ENCODE measurements around the gene MLXIP. TPM values are rescaled to one million over a fixed set of nuclear protein-coding genes. Genes with fewer than 3 reads are reported as not detected.
"Not testable (repeated sequence)": the region's sequence is repeated elsewhere in the genome, so short reads cannot be mapped to it uniquely, and the experiment has no call there.

MLXIP gene
- total and polyA plus RNA-seq, 4 donors: 29.1 to 58.8 (median 38.8) TPM

DNA sequence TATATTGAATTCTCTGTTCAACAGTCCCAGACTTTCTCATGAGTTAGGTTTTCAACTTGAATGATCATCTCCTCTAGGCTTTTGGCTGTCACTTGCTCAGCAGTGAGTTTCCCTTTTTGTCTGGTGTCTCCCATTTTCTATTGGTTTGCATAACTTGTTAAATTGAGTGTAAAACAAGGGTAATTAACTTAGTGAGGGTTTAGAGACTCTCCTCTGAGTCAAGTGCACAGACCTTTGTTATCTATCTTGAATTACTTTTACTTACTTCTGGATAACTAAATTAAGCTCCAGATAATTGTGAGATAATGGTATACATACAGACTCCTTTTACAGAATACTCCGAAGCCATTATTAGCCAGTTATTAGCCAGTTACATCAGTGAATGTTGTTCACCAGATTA lies 22.0 kb downstream of the MLXIP start:
- 98% methylated on average over 1 of the region's 1 CpG for WGBS, 2 donors
- TF ChIP-seq, protein P1, sequence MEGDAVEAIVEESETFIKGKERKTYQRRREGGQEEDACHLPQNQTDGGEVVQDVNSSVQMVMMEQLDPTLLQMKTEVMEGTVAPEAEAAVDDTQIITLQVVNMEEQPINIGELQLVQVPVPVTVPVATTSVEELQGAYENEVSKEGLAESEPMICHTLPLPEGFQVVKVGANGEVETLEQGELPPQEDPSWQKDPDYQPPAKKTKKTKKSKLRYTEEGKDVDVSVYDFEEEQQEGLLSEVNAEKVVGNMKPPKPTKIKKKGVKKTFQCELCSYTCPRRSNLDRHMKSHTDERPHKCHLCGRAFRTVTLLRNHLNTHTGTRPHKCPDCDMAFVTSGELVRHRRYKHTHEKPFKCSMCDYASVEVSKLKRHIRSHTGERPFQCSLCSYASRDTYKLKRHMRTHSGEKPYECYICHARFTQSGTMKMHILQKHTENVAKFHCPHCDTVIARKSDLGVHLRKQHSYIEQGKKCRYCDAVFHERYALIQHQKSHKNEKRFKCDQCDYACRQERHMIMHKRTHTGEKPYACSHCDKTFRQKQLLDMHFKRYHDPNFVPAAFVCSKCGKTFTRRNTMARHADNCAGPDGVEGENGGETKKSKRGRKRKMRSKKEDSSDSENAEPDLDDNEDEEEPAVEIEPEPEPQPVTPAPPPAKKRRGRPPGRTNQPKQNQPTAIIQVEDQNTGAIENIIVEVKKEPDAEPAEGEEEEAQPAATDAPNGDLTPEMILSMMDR (IDR thresholded peaks at IDR 0.05; ENCODE audit: control extremely low read depth, extremely low read depth): no peak
- Histone ChIP-seq H3K36me3 (ENCODE audit: control insufficient read depth in 4 of 4, insufficient read depth in 4 of 4, low read length in 4 of 4) (peaks cover 0 to 3% (median 0%) of the 10 kb centered on the region in 4 donors), H3K4me3 (no peak overlapping the region), H3K9me3 (ENCODE audit: control insufficient read depth in 4 of 4, insufficient read depth in 3 of 4, low read length in 3 of 4) (no peaks in the 10 kb centered on the region), H3K27me3 (ENCODE audit: control insufficient read depth in 3 of 3, insufficient read depth in 3 of 3, low read length in 2 of 3) (no peaks in the 10 kb centered on the region), H3K27ac (ENCODE audit: low read depth in 1 of 2, low read length in 1 of 2) (no peak overlapping the region), H3K9ac (ENCODE audit: insufficient read depth in 1 of 2, low read length in 2 of 2) (no peak overlapping the region), H3K4me1 (ENCODE audit: control insufficient read depth in 5 of 5, insufficient read depth in 5 of 5, low read length in 5 of 5) (peaks cover 22 to 51% (median 31%) of the 10 kb centered on the region in 5 donors)
- no peak for DNase-seq
- ATAC-seq (ENCODE audit: insufficient read depth, low FRiP score): no peak

DNA sequence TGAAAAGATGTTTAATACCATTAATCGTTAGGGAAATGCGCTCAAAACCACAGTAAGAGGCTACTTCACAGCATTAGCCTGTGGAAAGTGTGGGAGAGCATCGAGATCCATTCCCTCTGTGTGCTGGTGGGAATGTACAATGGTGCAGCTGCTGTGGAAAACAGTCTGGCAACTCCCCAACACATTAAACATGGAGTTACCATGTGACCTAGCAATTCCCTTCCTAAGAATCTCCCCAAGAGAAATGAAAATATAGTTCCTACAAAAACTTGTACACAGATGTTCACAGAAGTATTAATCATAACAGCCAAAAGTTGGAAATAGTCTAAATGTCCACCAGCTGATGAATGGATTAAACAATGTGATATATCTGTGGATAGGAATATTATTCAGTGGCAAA lies 23.8 kb downstream of the MLXIP start:
- TF ChIP-seq, protein P1 (IDR thresholded peaks at IDR 0.05; ENCODE audit: control extremely low read depth, extremely low read depth): no peak
- Histone ChIP-seq H3K9ac (ENCODE audit: insufficient read depth in 1 of 2, low read length in 2 of 2) (no peak overlapping the region), H3K4me3 (no peak overlapping the region), H3K27me3 (ENCODE audit: control insufficient read depth in 3 of 3, insufficient read depth in 3 of 3, low read length in 2 of 3) (no peaks in the 10 kb centered on the region), H3K27ac (ENCODE audit: low read depth in 1 of 2, low read length in 1 of 2) (no peak overlapping the region), H3K9me3 (ENCODE audit: control insufficient read depth in 4 of 4, insufficient read depth in 3 of 4, low read length in 3 of 4) (no peaks in the 10 kb centered on the region), H3K36me3 (ENCODE audit: control insufficient read depth in 4 of 4, insufficient read depth in 4 of 4, low read length in 4 of 4) (peaks cover 0 to 7% (median 0%) of the 10 kb centered on the region in 4 donors), H3K4me1 (ENCODE audit: control insufficient read depth in 5 of 5, insufficient read depth in 5 of 5, low read length in 5 of 5) (peaks cover 16 to 48% (median 32%) of the 10 kb centered on the region in 5 donors)
- WGBS, 2 donors: 77 to 95% methylated on average over 3 of the region's 3 CpGs
- ATAC-seq (ENCODE audit: insufficient read depth, low FRiP score) (no peak), DNase-seq (peak in 1 of 3 donors; percentile 49)

DNA sequence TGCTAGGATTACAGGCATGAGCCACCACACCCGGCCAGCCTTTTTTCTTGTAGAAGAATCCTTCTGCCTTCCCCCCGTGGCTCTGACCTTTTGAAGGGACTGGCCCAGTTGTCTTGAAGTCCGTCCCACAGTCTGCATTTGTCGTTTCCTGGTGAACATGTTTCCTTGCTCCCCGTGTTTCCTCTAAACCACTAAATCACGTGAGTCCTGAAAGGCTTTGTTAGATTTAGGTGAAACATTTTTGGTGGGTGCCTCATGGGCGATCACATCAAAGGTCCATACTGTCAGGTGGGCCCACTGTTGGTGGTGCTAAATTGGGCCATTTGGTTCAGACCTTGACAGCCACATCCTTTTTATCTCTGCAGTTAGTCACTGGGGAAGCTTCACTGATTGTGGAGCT lies 26.3 kb downstream of the MLXIP start:
- Histone ChIP-seq H3K9ac (ENCODE audit: insufficient read depth in 1 of 2, low read length in 2 of 2) (no peak overlapping the region), H3K4me1 (ENCODE audit: control insufficient read depth in 5 of 5, insufficient read depth in 5 of 5, low read length in 5 of 5) (peaks cover 3 to 25% (median 9%) of the 10 kb centered on the region in 5 donors), H3K27ac (ENCODE audit: low read depth in 1 of 2, low read length in 1 of 2) (peak overlapping the region in 1 of 2 donors; percentile 10), H3K4me3 (no peak overlapping the region), H3K9me3 (ENCODE audit: control insufficient read depth in 4 of 4, insufficient read depth in 3 of 4, low read length in 3 of 4) (no peaks in the 10 kb centered on the region), H3K36me3 (ENCODE audit: control insufficient read depth in 4 of 4, insufficient read depth in 4 of 4, low read length in 4 of 4) (peaks cover 0 to 7% (median under 1%) of the 10 kb centered on the region in 4 donors), H3K27me3 (ENCODE audit: control insufficient read depth in 3 of 3, insufficient read depth in 3 of 3, low read length in 2 of 3) (no peaks in the 10 kb centered on the region)
- 17 to 52% methylated on average over 7 of the region's 7 CpGs for WGBS, 2 donors
- no peak for ATAC-seq (ENCODE audit: insufficient read depth, low FRiP score)
- DNase-seq: no peak
- TF ChIP-seq, protein P1 (IDR thresholded peaks at IDR 0.05; ENCODE audit: control extremely low read depth, extremely low read depth): no peak

DNA sequence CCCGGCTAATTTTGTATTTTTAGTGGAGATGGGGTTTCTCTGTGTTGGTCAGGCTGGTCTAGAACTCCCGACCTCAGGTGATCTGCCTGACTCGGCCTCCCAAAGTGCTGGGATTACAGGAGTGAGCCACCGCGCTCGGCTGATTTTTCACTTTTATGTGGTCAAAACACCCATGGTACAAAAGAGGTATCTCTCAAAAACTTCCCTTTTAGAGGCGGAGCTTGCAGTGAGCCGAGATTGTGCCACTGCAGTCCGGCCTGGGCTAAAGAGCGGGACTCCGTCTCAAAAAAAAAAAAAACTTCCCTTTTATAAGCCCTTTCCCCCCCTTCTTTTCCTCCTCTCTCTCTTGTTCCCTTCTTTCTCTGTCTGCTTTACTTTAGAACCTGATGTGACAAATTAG lies 26.9 kb downstream of the MLXIP start:
- H3K9ac ChIP-seq (ENCODE audit: insufficient read depth in 1 of 2, low read length in 2 of 2); H3K27ac ChIP-seq (ENCODE audit: low read depth in 1 of 2, low read length in 1 of 2); H3K4me3 ChIP-seq; H3K27me3 ChIP-seq (ENCODE audit: control insufficient read depth in 3 of 3, insufficient read depth in 3 of 3, low read length in 2 of 3); DNase-seq; H3K9me3 ChIP-seq (ENCODE audit: control insufficient read depth in 4 of 4, insufficient read depth in 3 of 4, low read length in 3 of 4); H3K36me3 ChIP-seq (ENCODE audit: control insufficient read depth in 4 of 4, insufficient read depth in 4 of 4, low read length in 4 of 4); ATAC-seq (ENCODE audit: insufficient read depth, low FRiP score): not testable (repeated sequence)
- peaks cover 0 to 25% (median 8%) of the 10 kb centered on the region in 5 donors for H3K4me1 ChIP-seq (ENCODE audit: control insufficient read depth in 5 of 5, insufficient read depth in 5 of 5, low read length in 5 of 5)
- 43 to 67% methylated on average over 11 of the region's 11 CpGs for WGBS, 2 donors

All from lung (tissue), 12 donors.